GM12865 (cell line): Measurements from ENCODE around the gene EXOC6.
A peak's percentile ranks its signal among the peaks of the same experiment; 100 is the strongest.

ENCODE experiments used
- DNase-seq: peaks from one replicate; pipeline ENCODE4 v3.0.0; 2010; ENCODE audit warnings: low read depth
- H3K4me3 ChIP-seq: 2 replicates; pipeline ENCODE4 v1.5.1; 2011; ENCODE audit warnings: mild to moderate bottlenecking, low read depth, low read length, control low read depth
- CTCF ChIP-seq: IDR thresholded peaks from 2 replicates; pipeline ENCODE4 v1.5.1; 2011; ENCODE audit warnings: low read length, control low read depth, low read depth, inconsistent platforms; ENCODE audit not compliant: insufficient read depth; ENCODE audit errors: missing control alignments

EXOC6 gene

GRCh38 chr10:92914478-92915325 is 66.4 kb downstream of the EXOC6 start:
- H3K4me3 ChIP-seq, result no peak overlapping the region
- DNase-seq, result peak; percentile 61
- peak; percentile 81 for TF ChIP-seq CTCF

- no peak overlapping the region for H3K4me3 ChIP-seq
- TF ChIP-seq CTCF, result no peak
- no peak for DNase-seq
These were observed 67.6 kb downstream of the EXOC6 start for GRCh38 chr10:92915892-92916291.

- no peak overlapping the region for H3K4me3 ChIP-seq
- no peak for DNase-seq
- no peak for TF ChIP-seq CTCF
These were observed 68.1 kb downstream of the EXOC6 start for GRCh38 chr10:92916433-92916832.

- DNase-seq, result no peak
- no peak overlapping the region for H3K4me3 ChIP-seq
- TF ChIP-seq CTCF, result no peak
These were observed 70.3 kb downstream of the EXOC6 start for GRCh38 chr10:92918603-92919002.

- no peak overlapping the region for H3K4me3 ChIP-seq
- TF ChIP-seq CTCF, result no peak
- no peak for DNase-seq
These were observed 72.5 kb downstream of the EXOC6 start for GRCh38 chr10:92920866-92921265.

- no peak overlapping the region for H3K4me3 ChIP-seq
- no peak for TF ChIP-seq CTCF
- DNase-seq, result no peak
These were observed 75.1 kb downstream of the EXOC6 start for GRCh38 chr10:92923416-92923815.

GRCh38 chr10:92929896-92930295 is 81.6 kb downstream of the EXOC6 start:
- DNase-seq, result no peak
- H3K4me3 ChIP-seq, result no peak overlapping the region
- no peak for TF ChIP-seq CTCF
